ENCODE data around the gene HMGB3.
"Not testable (repeated sequence)": the region's sequence is repeated elsewhere in the genome, so short reads cannot be mapped to it uniquely, and the experiment has no call there.

DNA sequence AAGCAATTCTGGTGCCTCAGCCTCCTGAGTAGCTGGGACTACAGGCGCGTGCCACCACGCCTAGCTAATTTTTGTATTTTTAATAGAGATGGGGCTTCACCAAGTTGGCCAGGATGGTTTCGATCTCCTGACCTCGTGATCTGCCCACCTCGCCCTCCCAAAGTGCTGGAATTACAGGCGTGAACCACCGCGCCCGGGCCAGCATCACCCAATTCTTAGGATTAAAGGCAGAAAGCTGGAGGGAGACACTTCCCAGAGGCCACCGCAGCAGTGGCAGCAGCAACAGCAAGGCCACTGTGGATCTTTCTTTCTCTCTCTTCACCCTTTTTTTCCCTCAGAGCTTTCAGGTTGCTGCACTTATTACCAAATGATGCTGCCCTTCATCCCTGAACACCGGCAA, 18.7 kb upstream of the HMGB3 start:
- TF ChIP-seq, protein P1, sequence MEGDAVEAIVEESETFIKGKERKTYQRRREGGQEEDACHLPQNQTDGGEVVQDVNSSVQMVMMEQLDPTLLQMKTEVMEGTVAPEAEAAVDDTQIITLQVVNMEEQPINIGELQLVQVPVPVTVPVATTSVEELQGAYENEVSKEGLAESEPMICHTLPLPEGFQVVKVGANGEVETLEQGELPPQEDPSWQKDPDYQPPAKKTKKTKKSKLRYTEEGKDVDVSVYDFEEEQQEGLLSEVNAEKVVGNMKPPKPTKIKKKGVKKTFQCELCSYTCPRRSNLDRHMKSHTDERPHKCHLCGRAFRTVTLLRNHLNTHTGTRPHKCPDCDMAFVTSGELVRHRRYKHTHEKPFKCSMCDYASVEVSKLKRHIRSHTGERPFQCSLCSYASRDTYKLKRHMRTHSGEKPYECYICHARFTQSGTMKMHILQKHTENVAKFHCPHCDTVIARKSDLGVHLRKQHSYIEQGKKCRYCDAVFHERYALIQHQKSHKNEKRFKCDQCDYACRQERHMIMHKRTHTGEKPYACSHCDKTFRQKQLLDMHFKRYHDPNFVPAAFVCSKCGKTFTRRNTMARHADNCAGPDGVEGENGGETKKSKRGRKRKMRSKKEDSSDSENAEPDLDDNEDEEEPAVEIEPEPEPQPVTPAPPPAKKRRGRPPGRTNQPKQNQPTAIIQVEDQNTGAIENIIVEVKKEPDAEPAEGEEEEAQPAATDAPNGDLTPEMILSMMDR (IDR thresholded peaks at IDR 0.05), result not testable (repeated sequence)
- not testable (repeated sequence) for TF ChIP-seq POLR2A (IDR thresholded peaks at IDR 0.05)

Measured in tibial nerve (tissue), 3 donors.